SU-DHL-6 (cell line): ENCODE measurements around the gene TMEM229B.

Experiments used
- H2AFZ ChIP-seq: fragments of 200-600 bp; sonication (generic); 2 replicates; pipeline ENCODE4 v1.6.1; 2014; ENCODE audit warnings: low read depth, mild to moderate bottlenecking, moderate library complexity, mixed read lengths, antibody characterized with exemption, low read length; ENCODE audit not compliant: severe bottlenecking
- H3F3A ChIP-seq: fragments of 200-600 bp; shearing (Covaris generic); 2 replicates; pipeline ENCODE4 v1.6.0; 2016; ENCODE audit warnings: antibody characterized with exemption, mild to moderate bottlenecking; ENCODE audit not compliant: insufficient read depth
- H3K27ac ChIP-seq: fragments of 200-600 bp; sonication (generic); 2 replicates; pipeline ENCODE4 v1.5.1; 2016; ENCODE audit warnings: low read depth, mild to moderate bottlenecking, low read length, moderate library complexity, mixed read lengths
- H3K27me3 ChIP-seq: fragments of 200-600 bp; sonication (generic), shearing (Covaris generic); 2 replicates; pipeline ENCODE4 v1.6.0; 2014; ENCODE audit warnings: mild to moderate bottlenecking, low read length
- H3K36me3 ChIP-seq: fragments of 200-600 bp; sonication (generic); 2 replicates; pipeline ENCODE4 v1.6.1; 2014; ENCODE audit warnings: mild to moderate bottlenecking, low read length, mixed read lengths
- H3K4me2 ChIP-seq: fragments of 300-600, 200-600 bp; shearing (Covaris generic), sonication (generic); 2 replicates; pipeline ENCODE4 v1.6.0; 2014; ENCODE audit warnings: low read length, low read depth, mild to moderate bottlenecking; ENCODE audit not compliant: poor library complexity, severe bottlenecking
- H3K4me3 ChIP-seq: fragments of 200-600 bp; sonication (generic); 2 replicates; pipeline ENCODE4 v1.5.1; 2014; ENCODE audit warnings: antibody characterized with exemption, low read length, mild to moderate bottlenecking, mixed read lengths; ENCODE audit not compliant: insufficient read depth, poor library complexity, severe bottlenecking
- H3K79me2 ChIP-seq: fragments of 200-600 bp; sonication (generic); 2 replicates; pipeline ENCODE4 v1.6.1; 2014; ENCODE audit warnings: mild to moderate bottlenecking, low read length, moderate library complexity; ENCODE audit not compliant: insufficient read depth
- H3K9ac ChIP-seq: fragments of 200-600 bp; sonication (generic); 2 replicates; pipeline ENCODE4 v1.7.0; 2014; ENCODE audit warnings: mild to moderate bottlenecking, low read length
- H3K9me2 ChIP-seq: fragments of 200-600 bp; sonication (generic); replicated peaks from 2 replicates; pipeline ENCODE4 v1.6.1; 2014; ENCODE audit warnings: low read length; ENCODE audit not compliant: insufficient read depth
- H3K9me3 ChIP-seq: fragments of 200-600 bp; sonication (generic); 2 replicates; pipeline ENCODE4 v1.6.1; 2014; ENCODE audit warnings: low read length, mixed read lengths; ENCODE audit not compliant: insufficient read depth
- H4K20me1 ChIP-seq: fragments of 200-600 bp; sonication (generic); 2 replicates; pipeline ENCODE4 v1.6.1; 2014; ENCODE audit warnings: low read depth, mild to moderate bottlenecking, antibody characterized with exemption, low read length, moderate library complexity, mixed read lengths
- EZH2phosphoT487 ChIP-seq: fragments of 200-600 bp; sonication (generic), shearing (Covaris generic); conservative IDR thresholded peaks from 2 replicates; pipeline ENCODE4 v1.6.1; 2018; ENCODE audit warnings: mild to moderate bottlenecking, antibody characterized with exemption, low read length, moderate library complexity, mixed read lengths
- TF ChIP-seq, protein P1 (sequence below): fragments of 200-600 bp; sonication (generic); IDR thresholded peaks from one replicate; pipeline ENCODE4 v1.5.1; 2017; ENCODE audit warnings: antibody characterized with exemption, mild to moderate bottlenecking, low read length, moderate library complexity; ENCODE audit not compliant: insufficient read depth, poor library complexity, severe bottlenecking

The TMEM229B gene

DNA sequence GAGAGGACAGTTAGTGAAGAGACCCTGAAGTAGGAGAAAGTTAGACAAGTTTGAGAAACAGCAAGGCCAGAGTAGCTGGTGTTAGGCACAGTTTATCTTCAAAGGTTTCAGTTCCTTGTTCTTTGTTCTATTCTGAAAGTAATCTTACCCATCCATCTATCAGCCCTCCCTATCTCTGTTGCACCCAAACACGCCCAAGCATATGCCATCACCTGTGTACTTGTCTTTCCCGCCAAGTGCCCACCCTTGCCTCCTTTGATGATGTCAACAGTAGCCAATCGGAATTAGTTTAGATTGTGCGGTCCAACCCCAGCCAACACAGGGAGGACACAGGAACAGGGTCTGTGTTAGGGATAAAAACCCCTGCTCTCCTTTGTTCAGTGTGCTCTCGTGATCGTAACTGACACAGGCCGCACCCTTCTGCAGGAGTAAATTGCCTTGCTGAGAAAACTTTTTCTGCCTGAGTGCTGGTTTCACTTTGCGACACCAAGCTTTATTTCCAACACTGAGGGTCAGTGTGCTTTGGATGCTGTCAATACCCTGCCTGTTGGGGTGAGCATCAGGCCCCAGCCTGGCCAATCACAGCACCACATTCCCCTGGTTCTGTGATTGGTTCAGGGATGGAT lies 4.7 kb upstream of the TMEM229B start:
- no peak for TF ChIP-seq EZH2phosphoT487
- TF ChIP-seq, protein P1, sequence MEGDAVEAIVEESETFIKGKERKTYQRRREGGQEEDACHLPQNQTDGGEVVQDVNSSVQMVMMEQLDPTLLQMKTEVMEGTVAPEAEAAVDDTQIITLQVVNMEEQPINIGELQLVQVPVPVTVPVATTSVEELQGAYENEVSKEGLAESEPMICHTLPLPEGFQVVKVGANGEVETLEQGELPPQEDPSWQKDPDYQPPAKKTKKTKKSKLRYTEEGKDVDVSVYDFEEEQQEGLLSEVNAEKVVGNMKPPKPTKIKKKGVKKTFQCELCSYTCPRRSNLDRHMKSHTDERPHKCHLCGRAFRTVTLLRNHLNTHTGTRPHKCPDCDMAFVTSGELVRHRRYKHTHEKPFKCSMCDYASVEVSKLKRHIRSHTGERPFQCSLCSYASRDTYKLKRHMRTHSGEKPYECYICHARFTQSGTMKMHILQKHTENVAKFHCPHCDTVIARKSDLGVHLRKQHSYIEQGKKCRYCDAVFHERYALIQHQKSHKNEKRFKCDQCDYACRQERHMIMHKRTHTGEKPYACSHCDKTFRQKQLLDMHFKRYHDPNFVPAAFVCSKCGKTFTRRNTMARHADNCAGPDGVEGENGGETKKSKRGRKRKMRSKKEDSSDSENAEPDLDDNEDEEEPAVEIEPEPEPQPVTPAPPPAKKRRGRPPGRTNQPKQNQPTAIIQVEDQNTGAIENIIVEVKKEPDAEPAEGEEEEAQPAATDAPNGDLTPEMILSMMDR: no peak
- no peaks in the 10 kb centered on the region for H3K27me3 ChIP-seq
- H3K4me2 ChIP-seq: peak overlapping the region; percentile 53
- H2AFZ ChIP-seq: peak overlapping the region; percentile 60
- H3K79me2 ChIP-seq: no peaks in the 10 kb centered on the region
- peaks cover 17% of the 10 kb centered on the region; the same call in 1 of the 2 replicates for H3K9me3 ChIP-seq
- H3K36me3 ChIP-seq: 0 out of 2 replicates have a peak, but pooled peaks cover 3% of the 10 kb centered on the region
- no peaks in the 10 kb centered on the region for H3K9me2 ChIP-seq
- peak overlapping the region; percentile 38 for H3K9ac ChIP-seq
- no peaks in the 10 kb centered on the region for H4K20me1 ChIP-seq
- peak overlapping the region; percentile 90 for H3K27ac ChIP-seq
- peaks cover 15% of the 10 kb centered on the region; the same call in 1 of the 2 replicates for H3F3A ChIP-seq
- H3K4me3 ChIP-seq: peak overlapping the region; percentile 30

DNA sequence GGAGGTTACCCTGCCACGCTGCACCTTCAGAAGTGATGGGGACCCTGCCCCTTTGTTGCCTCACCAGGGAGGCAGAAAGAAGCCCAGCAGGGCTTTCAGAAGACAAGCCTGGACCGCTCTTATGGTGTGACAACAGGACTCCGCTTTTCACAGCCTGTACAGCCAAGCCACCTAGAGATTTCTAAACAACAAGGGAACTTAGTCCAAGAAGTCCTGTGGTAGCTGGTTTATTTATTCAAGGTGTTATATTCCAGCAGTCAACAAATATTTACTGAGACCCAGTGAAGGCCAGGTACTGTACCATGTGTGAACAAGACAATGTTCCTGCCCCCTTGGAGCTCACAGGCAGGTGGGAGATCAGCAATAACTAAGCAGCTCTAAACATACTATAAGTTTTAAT lies 4.0 kb upstream of the TMEM229B start:
- no peaks in the 10 kb centered on the region for H3K27me3 ChIP-seq
- peak overlapping the region; percentile 53 for H3K4me2 ChIP-seq
- H4K20me1 ChIP-seq: no peaks in the 10 kb centered on the region
- peak overlapping the region; percentile 60 for H2AFZ ChIP-seq
- H3K79me2 ChIP-seq: no peaks in the 10 kb centered on the region
- H3K36me3 ChIP-seq: 0 out of 2 replicates have a peak, but pooled peaks cover 3% of the 10 kb centered on the region
- H3K9me3 ChIP-seq: peaks cover 17% of the 10 kb centered on the region; the same call in 1 of the 2 replicates
- no peaks in the 10 kb centered on the region for H3K9me2 ChIP-seq
- H3K9ac ChIP-seq: peak overlapping the region; percentile 38
- TF ChIP-seq EZH2phosphoT487: no peak
- TF ChIP-seq, protein P1: no peak
- peak overlapping the region; percentile 13 for H3K4me3 ChIP-seq
- peaks cover 15% of the 10 kb centered on the region; the same call in 1 of the 2 replicates for H3F3A ChIP-seq
- H3K27ac ChIP-seq: peak overlapping the region; percentile 90

DNA sequence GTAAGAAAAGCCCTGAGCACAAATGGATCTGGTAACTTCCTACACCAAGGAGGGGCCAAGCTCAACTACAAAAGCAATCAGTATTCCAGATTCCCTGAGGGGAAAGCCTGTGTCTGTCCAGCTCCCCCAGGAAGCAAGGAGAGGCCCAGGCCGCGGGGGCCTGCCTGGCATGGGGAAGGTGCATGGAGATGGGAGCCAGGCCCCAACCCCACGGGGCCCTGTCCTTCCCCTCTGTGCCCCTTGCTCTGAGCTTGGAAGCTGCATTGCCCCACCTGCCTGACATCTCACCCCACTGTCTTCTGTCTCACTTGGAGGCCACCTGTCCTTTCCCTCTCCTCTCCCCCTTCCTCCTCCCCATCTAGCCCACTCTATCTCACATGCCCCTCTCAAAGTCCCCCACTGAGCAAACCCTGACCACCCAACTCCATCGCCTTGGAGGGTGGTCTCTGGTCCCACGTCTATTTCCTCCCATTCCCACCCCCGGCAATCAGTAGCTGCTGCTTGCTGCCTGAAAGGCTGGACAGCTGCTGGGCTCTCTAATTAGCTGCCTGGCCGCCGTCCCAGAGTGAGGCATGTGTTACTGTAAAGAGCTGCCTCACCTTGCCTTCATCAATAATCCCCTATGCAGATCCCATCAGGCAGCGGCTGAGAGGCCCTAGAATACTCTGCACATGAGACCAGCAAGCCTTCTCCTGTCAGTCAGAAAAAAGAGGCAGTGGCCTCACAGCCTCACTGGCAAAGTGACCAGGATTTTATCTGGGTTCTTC lies 3.4 kb upstream of the TMEM229B start:
- Histone ChIP-seq H3K9me2 (no peaks in the 10 kb centered on the region), H3K4me3 (no peak overlapping the region), H2AFZ (peak overlapping the region; percentile 60), H3K9ac (peak overlapping the region; percentile 38), H3K27ac (peak overlapping the region; percentile 90), H3K27me3 (no peaks in the 10 kb centered on the region), H3F3A (peaks cover 15% of the 10 kb centered on the region; the same call in 1 of the 2 replicates), H3K36me3 (0 out of 2 replicates have a peak, but pooled peaks cover 3% of the 10 kb centered on the region), H3K4me2 (peak overlapping the region; percentile 53), H3K9me3 (peaks cover 17% of the 10 kb centered on the region; the same call in 1 of the 2 replicates), H3K79me2 (no peaks in the 10 kb centered on the region), H4K20me1 (no peaks in the 10 kb centered on the region)
- no peak for TF ChIP-seq EZH2phosphoT487
- TF ChIP-seq, protein P1: no peak
